Mesothelial cell of epicardium (in vitro differentiated cells): Measurements from ENCODE around the gene INHBA. TPM values are rescaled to one million over a fixed set of nuclear protein-coding genes. Genes with fewer than 3 reads are reported as not detected.

Experiments used
- DNase-seq, 2 experiments: peaks; one replicate each; pipeline ENCODE4 v3.0.0; 2021; ENCODE audit warnings: low spot score in 2 of 2; ENCODE audit not compliant: unreplicated experiment in 2 of 2
- H3K27ac Mint-ChIP-seq: 2 replicates; pipeline ENCODE4 v1.8.0; 2021; ENCODE audit warnings: mixed read lengths
- H3K27me3 Mint-ChIP-seq: 2 replicates; pipeline ENCODE4 v1.8.0; 2021; ENCODE audit warnings: low read depth, mixed read lengths
- H3K36me3 Mint-ChIP-seq: 2 replicates; pipeline ENCODE4 v1.8.0; 2021; ENCODE audit warnings: mixed read lengths
- H3K4me1 Mint-ChIP-seq: 2 replicates; pipeline ENCODE4 v1.8.0; 2021; ENCODE audit warnings: mixed read lengths
- H3K4me3 Mint-ChIP-seq: 2 replicates; pipeline ENCODE4 v1.8.0; 2021; ENCODE audit warnings: mild to moderate bottlenecking, moderate library complexity, mixed read lengths
- H3K9me3 Mint-ChIP-seq: 2 replicates; pipeline ENCODE4 v1.8.0; 2021; ENCODE audit warnings: mixed read lengths
- CTCF ChIP-seq: fragments of 200-600 bp; sonication (generic); IDR thresholded peaks from one replicate; pipeline ENCODE4 v1.5.0; 2021; ENCODE audit warnings: antibody characterized with exemption; ENCODE audit not compliant: unreplicated experiment
- total RNA-seq: library from RNA; stranded (reverse); gene quantifications from 3 replicates; pipeline ENCODE4 v1.2.1, GENCODE V29; 2021

Gene INHBA
- total RNA-seq, 1 donor from 2014 or later, result 50.6 TPM

- no peak overlapping the region for H3K27ac Mint-ChIP-seq
- no peaks in the 10 kb centered on the region for H3K36me3 Mint-ChIP-seq
- H3K4me1 Mint-ChIP-seq, result no peaks in the 10 kb centered on the region
- no peaks in the 10 kb centered on the region for H3K27me3 Mint-ChIP-seq
- DNase-seq, result no peak
- H3K4me3 Mint-ChIP-seq, result no peak overlapping the region
- TF ChIP-seq CTCF, result no peak
- no peaks in the 10 kb centered on the region for H3K9me3 Mint-ChIP-seq
Measured at GRCh38 chr7:41641011-41641664, 61.8 kb downstream of the INHBA start.

GRCh38 chr7:41640487-41640886, 62.4 kb downstream of the INHBA start:
- Mint-ChIP-seq H3K4me1 (no peaks in the 10 kb centered on the region), H3K4me3 (no peak overlapping the region), H3K9me3 (no peaks in the 10 kb centered on the region), H3K27me3 (no peaks in the 10 kb centered on the region), H3K36me3 (no peaks in the 10 kb centered on the region), H3K27ac (no peak overlapping the region)
- no peak for TF ChIP-seq CTCF
- no peak for DNase-seq

GRCh38 chr7:41637049-41637448, 65.8 kb downstream of the INHBA start:
- H3K4me1 Mint-ChIP-seq, result no peaks in the 10 kb centered on the region
- H3K9me3 Mint-ChIP-seq, result peaks cover 3% of the 10 kb centered on the region
- no peak overlapping the region for H3K27ac Mint-ChIP-seq
- no peaks in the 10 kb centered on the region for H3K36me3 Mint-ChIP-seq
- H3K4me3 Mint-ChIP-seq, result no peak overlapping the region
- no peak for TF ChIP-seq CTCF
- H3K27me3 Mint-ChIP-seq, result no peaks in the 10 kb centered on the region
- DNase-seq, result no peak
